Keratinocyte (primary cell): ENCODE measurements around the gene PARD3B. TPM values are rescaled to one million over a fixed set of nuclear protein-coding genes. Genes with fewer than 3 reads are reported as not detected.

Experiments used
- DNase-seq: peaks from one replicate; pipeline ENCODE4 v3.0.0-alpha.2; 2011; ENCODE audit warnings: low read depth, missing footprints, low spot score
- FAIRE-seq: peaks from 2 replicates; lab custom pipeline; 2011; peaks lifted over from hg19 to GRCh38; lab: Jason Lieb, UNC
- H2AFZ ChIP-seq: 2 replicates; pipeline ENCODE4 v1.6.0; 2012; ENCODE audit warnings: low read length, control low read depth, inconsistent platforms; ENCODE audit not compliant: control insufficient read depth
- H3K27ac ChIP-seq: 2 replicates; pipeline ENCODE4 v1.5.1; 2011; ENCODE audit warnings: low read length; ENCODE audit not compliant: control insufficient read depth, insufficient read depth
- H3K27me3 ChIP-seq: 3 replicates; pipeline ENCODE4 v1.6.0; 2011; ENCODE audit warnings: low read length; ENCODE audit not compliant: control insufficient read depth, insufficient read depth; ENCODE audit errors: extremely low read depth
- H3K36me3 ChIP-seq, 2 experiments: 2 replicates in 1 of 2; 3 replicates in 1 of 2; pipeline ENCODE4 v1.5.1; 2011; ENCODE audit warnings: low read length in 2 of 2, mild to moderate bottlenecking in 1 of 2; ENCODE audit not compliant: control insufficient read depth in 2 of 2, insufficient read depth in 2 of 2; ENCODE audit errors: extremely low read depth in 1 of 2
- H3K4me1 ChIP-seq: 3 replicates; pipeline ENCODE4 v1.5.1; 2011; ENCODE audit warnings: low read length; ENCODE audit not compliant: control insufficient read depth, insufficient read depth; ENCODE audit errors: extremely low read depth
- H3K4me2 ChIP-seq: 3 replicates; pipeline ENCODE4 v1.6.0; 2011; ENCODE audit warnings: low read depth, low read length; ENCODE audit not compliant: control insufficient read depth, insufficient read depth; ENCODE audit errors: extremely low read depth
- H3K4me3 ChIP-seq, 3 experiments: fragments of 200-600 bp in 1 of 3; sonication (generic) in 1 of 3; 2 replicates in 2 of 3; 3 replicates in 1 of 3; pipeline ENCODE4 v1.5.1; 2011 to 2016; ENCODE audit warnings: low read length in 3 of 3, mild to moderate bottlenecking in 3 of 3, control low read depth in 2 of 3, inconsistent platforms in 1 of 3, low read depth in 1 of 3, mixed read lengths in 1 of 3, mixed run types in 1 of 3, moderate library complexity in 1 of 3; ENCODE audit not compliant: control insufficient read depth in 2 of 3, insufficient read depth in 2 of 3; ENCODE audit errors: extremely low read depth in 1 of 3
- H3K79me2 ChIP-seq: 2 replicates; pipeline ENCODE4 v1.6.0; 2012; ENCODE audit warnings: low read length; ENCODE audit not compliant: control insufficient read depth, insufficient read depth
- H3K9ac ChIP-seq: 3 replicates; pipeline ENCODE4 v1.6.0; 2011; ENCODE audit warnings: low read length; ENCODE audit not compliant: control insufficient read depth, insufficient read depth; ENCODE audit errors: extremely low read depth
- H3K9me1 ChIP-seq: 3 replicates; pipeline ENCODE4 v1.6.0; 2011; ENCODE audit warnings: low read length; ENCODE audit not compliant: control insufficient read depth, insufficient read depth; ENCODE audit errors: extremely low read depth
- H3K9me3 ChIP-seq: 2 replicates; pipeline ENCODE4 v1.5.1; 2012; ENCODE audit warnings: low read depth, low read length; ENCODE audit not compliant: control insufficient read depth
- H4K20me1 ChIP-seq: 3 replicates; pipeline ENCODE4 v1.6.0; 2011; ENCODE audit warnings: low read length; ENCODE audit not compliant: control insufficient read depth, insufficient read depth; ENCODE audit errors: extremely low read depth
- CTCF ChIP-seq, 3 experiments: IDR thresholded peaks in 1 of 3; conservative IDR thresholded peaks in 1 of 3; optimal IDR thresholded peaks in 1 of 3; 2 replicates in 2 of 3; 3 replicates in 1 of 3; pipeline versions ENCODE3 to v1.5.1; 2011; ENCODE audit warnings: low read length in 3 of 3, mild to moderate bottlenecking in 3 of 3, moderate library complexity in 2 of 3, control low read depth in 1 of 3, inconsistent platforms in 1 of 3; ENCODE audit not compliant: insufficient read depth in 2 of 3; ENCODE audit errors: extremely low read depth in 1 of 3
- EZH2 ChIP-seq: IDR thresholded peaks from one replicate; pipeline ENCODE4 v1.6.1; 2012; ENCODE audit warnings: inconsistent platforms, mild to moderate bottlenecking, low read length, moderate library complexity
- dilution Hi-C: fragments of 300-500 bp; cut with MboI; formaldehyde crosslinking; loops from one replicate; pipeline ENCODE4 v1.7.0; 2020; ENCODE audit warnings: low sequenced_read_pairs; ENCODE audit not compliant: extremely low pct_ligation_motif_present
- polyA plus RNA-seq, 5 experiments: library from polyadenylated mRNA; depleted of rRNA in 3 of 5; stranded (reverse) in 3 of 5; stranded (forward) in 1 of 5; unstranded in 1 of 5; fragments of >200 nt; gene quantifications; 1 replicate in 1 of 5; 2 replicates in 3 of 5; 3 replicates in 1 of 5; pipeline versions ENCODE4 v1.2.1 to v1.2.3, GENCODE V29; 2011 to 2012; ENCODE audit warnings: missing spikeins in 2 of 5, low read depth in 1 of 5, low replicate concordance in 1 of 5

The PARD3B gene
- polyA plus RNA-seq, 1 donor (not counting 4 experiments of a cell fraction or from before 2014, with no cell fraction given): 1.2 TPM

GRCh38 chr2:205012961-205013360, 467.7 kb downstream of the PARD3B start:
- DNase-seq (no peak), FAIRE-seq (no peak)
- H3K4me2 ChIP-seq: no peak overlapping the region
- no peaks in the 10 kb centered on the region for H3K4me1 ChIP-seq
- no peaks in the 10 kb centered on the region for H3K9me1 ChIP-seq
- no peak overlapping the region for H2AFZ ChIP-seq
- H3K9ac ChIP-seq: no peak overlapping the region
- H3K36me3 ChIP-seq: no peaks in the 10 kb centered on the region
- TF ChIP-seq EZH2: no peak
- no peak for TF ChIP-seq CTCF (optimal IDR thresholded peaks at IDR 0.05 in 1 of 3, IDR thresholded peaks at IDR 0.05 in 1 of 3, conservative IDR thresholded peaks at IDR 0.05 in 1 of 3; ENCODE audit: extremely low read depth in 1 of 3, insufficient read depth in 2 of 3, low read length in 3 of 3)
- no peak overlapping the region for H3K4me3 ChIP-seq
- no peaks in the 10 kb centered on the region for H3K79me2 ChIP-seq
- no peaks in the 10 kb centered on the region for H3K9me3 ChIP-seq
- dilution Hi-C loops: no loop called here
- H4K20me1 ChIP-seq: no peaks in the 10 kb centered on the region
- H3K27me3 ChIP-seq: no peaks in the 10 kb centered on the region
- no peak overlapping the region for H3K27ac ChIP-seq

DNA sequence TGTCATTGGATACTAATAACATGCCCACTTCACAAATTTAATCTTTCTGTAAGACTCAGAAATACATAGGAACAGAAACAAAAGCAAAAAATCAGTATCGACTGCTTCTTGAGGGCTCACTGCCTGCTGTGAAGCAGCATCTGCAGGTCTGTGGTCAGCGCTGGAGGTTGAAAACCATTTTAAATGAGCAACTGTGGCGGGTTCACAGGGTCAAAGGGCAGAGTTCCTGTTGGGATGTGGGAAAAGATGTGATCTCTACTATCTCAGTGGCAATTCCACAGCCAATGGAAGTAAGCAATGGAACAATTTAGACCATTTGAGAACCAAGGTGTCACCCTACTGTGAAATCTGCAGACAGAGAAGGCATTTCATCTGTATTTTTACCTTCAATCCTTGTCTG, 468.3 kb downstream of the PARD3B start:
- Histone ChIP-seq H3K79me2 (no peaks in the 10 kb centered on the region), H3K27me3 (no peaks in the 10 kb centered on the region), H3K4me1 (no peaks in the 10 kb centered on the region), H3K36me3 (no peaks in the 10 kb centered on the region), H3K9me3 (no peaks in the 10 kb centered on the region), H2AFZ (no peak overlapping the region), H4K20me1 (no peaks in the 10 kb centered on the region), H3K4me2 (no peak overlapping the region), H3K27ac (no peak overlapping the region), H3K4me3 (no peak overlapping the region), H3K9ac (no peak overlapping the region), H3K9me1 (no peaks in the 10 kb centered on the region)
- no peak for TF ChIP-seq CTCF (optimal IDR thresholded peaks at IDR 0.05 in 1 of 3, IDR thresholded peaks at IDR 0.05 in 1 of 3, conservative IDR thresholded peaks at IDR 0.05 in 1 of 3; ENCODE audit: extremely low read depth in 1 of 3, insufficient read depth in 2 of 3, low read length in 3 of 3)
- no peak for TF ChIP-seq EZH2
- FAIRE-seq: no peak
- dilution Hi-C loops: no loop called here
- no peak for DNase-seq
